GOT3 (cell line): ENCODE results near the gene HOXA4.

Experiments used
- DNase-seq: peaks from one replicate; lab custom pipeline; 2025; ENCODE audit warnings: mixed read lengths; lab: John Stamatoyannopoulos, UW

The HOXA4 gene

GRCh38 chr7:27133409-27134231 is 3.1 kb upstream of the HOXA4 start:
- DNase-seq, result no peak

GRCh38 chr7:27132978-27133377 is 2.4 kb upstream of the HOXA4 start:
- DNase-seq, result no peak

- DNase-seq, result no peak
Observed at GRCh38 chr7:27132214-27132613, 1.7 kb upstream of the HOXA4 start.

- DNase-seq, result no peak
Observed at GRCh38 chr7:27131390-27131819, 848 bp upstream of the HOXA4 start.

- DNase-seq, result no peak
Observed at GRCh38 chr7:27129729-27130539, 623 bp downstream of the HOXA4 start.

GRCh38 chr7:27128776-27129728 is 1.5 kb downstream of the HOXA4 start:
- DNase-seq, result no peak

- no peak for DNase-seq
Observed at GRCh38 chr7:27128034-27128433, 2.5 kb downstream of the HOXA4 start.

GRCh38 chr7:27126596-27127327 is 3.8 kb downstream of the HOXA4 start:
- DNase-seq, result no peak

- DNase-seq, result no peak
Observed at GRCh38 chr7:27125986-27126394, 4.6 kb downstream of the HOXA4 start.

GRCh38 chr7:27124902-27125689 is 5.5 kb downstream of the HOXA4 start:
- no peak for DNase-seq

- DNase-seq, result peak; percentile 76
Observed at GRCh38 chr7:27124096-27124901, 6.3 kb downstream of the HOXA4 start.

GRCh38 chr7:27123477-27124053 is 7.0 kb downstream of the HOXA4 start:
- no peak for DNase-seq

- no peak for DNase-seq
Observed at GRCh38 chr7:27123007-27123476, 7.5 kb downstream of the HOXA4 start.

GRCh38 chr7:27122077-27122910 is 8.3 kb downstream of the HOXA4 start:
- no peak for DNase-seq

GRCh38 chr7:27121684-27122076 is 8.9 kb downstream of the HOXA4 start:
- no peak for DNase-seq

- DNase-seq, result no peak
Observed at GRCh38 chr7:27119412-27119911, 11.1 kb downstream of the HOXA4 start.

- no peak for DNase-seq
Observed at GRCh38 chr7:27118580-27118979, 12.0 kb downstream of the HOXA4 start.
